ENCODE data around the gene EDN3. TPM values are rescaled to one million over a fixed set of nuclear protein-coding genes. Genes with fewer than 3 reads are reported as not detected.

EDN3 gene, protein sequence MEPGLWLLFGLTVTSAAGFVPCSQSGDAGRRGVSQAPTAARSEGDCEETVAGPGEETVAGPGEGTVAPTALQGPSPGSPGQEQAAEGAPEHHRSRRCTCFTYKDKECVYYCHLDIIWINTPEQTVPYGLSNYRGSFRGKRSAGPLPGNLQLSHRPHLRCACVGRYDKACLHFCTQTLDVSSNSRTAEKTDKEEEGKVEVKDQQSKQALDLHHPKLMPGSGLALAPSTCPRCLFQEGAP
- total RNA-seq, result not detected in 2 replicates

DNA sequence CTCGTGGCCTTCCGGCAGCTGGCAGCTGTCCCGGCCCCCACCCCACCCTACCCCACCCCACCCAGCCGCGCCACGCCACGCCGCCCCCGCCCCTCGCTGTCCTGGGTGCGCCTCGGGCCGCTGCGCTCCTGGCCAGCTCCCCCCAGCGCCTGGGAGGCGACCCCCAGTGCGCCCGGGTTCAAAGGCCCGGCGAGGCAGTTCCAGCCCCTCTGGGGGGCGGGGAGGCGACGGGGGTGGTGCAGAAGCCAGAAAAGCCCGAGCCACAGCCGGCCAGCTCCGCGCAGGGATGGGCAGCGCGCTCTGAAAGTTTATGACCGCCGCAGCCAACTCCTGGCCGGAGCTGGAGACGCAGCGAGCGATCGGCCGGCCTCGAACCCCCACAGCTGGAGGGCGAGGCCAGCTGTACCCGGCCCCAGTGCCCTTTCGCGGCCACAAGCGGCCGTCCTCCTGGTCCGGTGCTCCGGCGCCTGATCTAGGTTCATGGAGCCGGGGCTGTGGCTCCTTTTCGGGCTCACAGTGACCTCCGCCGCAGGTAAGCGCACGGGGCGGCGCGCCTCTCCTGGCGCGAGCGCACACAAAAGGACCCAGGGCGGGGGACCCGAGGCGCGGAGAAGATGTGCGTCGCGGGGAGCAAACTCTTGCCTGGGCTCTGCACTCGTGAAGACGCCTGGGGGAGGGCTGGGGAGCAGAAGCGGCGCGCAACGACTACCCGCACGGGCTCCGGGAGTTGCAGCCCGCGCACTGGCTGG, at the start of gene EDN3:
TSS of gene EDN3 (plus strand) at position 279 of the 749 bp plus-strand sequence. CDS start at position 481, 202 bp downstream.

Other genes with a start within 250 kb of the EDN3 start
- gene ZNF831, start 136.8 kb upstream of the EDN3 start, total RNA-seq, result not detected in 2 replicates